Measurements from ENCODE around the gene ARHGEF4.
"Not testable (repeated sequence)": the region's sequence is repeated elsewhere in the genome, so short reads cannot be mapped to it uniquely, and the experiment has no call there.

The ARHGEF4 gene

GRCh38 chr2:130986890-130987493 is 150.3 kb downstream of the ARHGEF4 start:
- no peak for DNase-seq

- DNase-seq = no peak
These were observed 151.1 kb downstream of the ARHGEF4 start for GRCh38 chr2:130987519-130988425.

GRCh38 chr2:130991446-130991845 is 154.7 kb downstream of the ARHGEF4 start:
- DNase-seq = not testable (repeated sequence)

- not testable (repeated sequence) for DNase-seq
These were observed 155.3 kb downstream of the ARHGEF4 start for GRCh38 chr2:130992003-130992402.

GRCh38 chr2:130996691-130997090 is 160.0 kb downstream of the ARHGEF4 start:
- DNase-seq = no peak

GRCh38 chr2:130997198-130997597 is 160.5 kb downstream of the ARHGEF4 start:
- DNase-seq = no peak

GRCh38 chr2:130998561-130998960 is 161.8 kb downstream of the ARHGEF4 start:
- DNase-seq = no peak

- no peak for DNase-seq
These were observed 167.9 kb downstream of the ARHGEF4 start for GRCh38 chr2:131004446-131005209.

- DNase-seq = no peak
These were observed 168.7 kb downstream of the ARHGEF4 start for GRCh38 chr2:131005216-131005935.

GRCh38 chr2:131006561-131006960 is 169.8 kb downstream of the ARHGEF4 start:
- DNase-seq = no peak

- DNase-seq = no peak
These were observed 172.3 kb downstream of the ARHGEF4 start for GRCh38 chr2:131008967-131009366.

GRCh38 chr2:131009713-131010475 is 173.2 kb downstream of the ARHGEF4 start:
- no peak for DNase-seq

GRCh38 chr2:131010566-131010965 is 173.9 kb downstream of the ARHGEF4 start:
- no peak for DNase-seq

- DNase-seq = no peak
These were observed 174.8 kb downstream of the ARHGEF4 start for GRCh38 chr2:131011486-131011885.

GRCh38 chr2:131014141-131014540 is 177.4 kb downstream of the ARHGEF4 start:
- no peak for DNase-seq

GRCh38 chr2:131015764-131016163 is 179.1 kb downstream of the ARHGEF4 start:
- no peak for DNase-seq

- no peak for DNase-seq
These were observed 180.4 kb downstream of the ARHGEF4 start for GRCh38 chr2:131016826-131017741.

- DNase-seq = no peak
These were observed 186.0 kb downstream of the ARHGEF4 start for GRCh38 chr2:131022731-131023130.

- no peak for DNase-seq
These were observed 187.0 kb downstream of the ARHGEF4 start for GRCh38 chr2:131023758-131024157.

GRCh38 chr2:131026919-131027318 is 190.2 kb downstream of the ARHGEF4 start:
- no peak for DNase-seq
